ENCODE results near the gene AGBL4.

The AGBL4 gene

DNA sequence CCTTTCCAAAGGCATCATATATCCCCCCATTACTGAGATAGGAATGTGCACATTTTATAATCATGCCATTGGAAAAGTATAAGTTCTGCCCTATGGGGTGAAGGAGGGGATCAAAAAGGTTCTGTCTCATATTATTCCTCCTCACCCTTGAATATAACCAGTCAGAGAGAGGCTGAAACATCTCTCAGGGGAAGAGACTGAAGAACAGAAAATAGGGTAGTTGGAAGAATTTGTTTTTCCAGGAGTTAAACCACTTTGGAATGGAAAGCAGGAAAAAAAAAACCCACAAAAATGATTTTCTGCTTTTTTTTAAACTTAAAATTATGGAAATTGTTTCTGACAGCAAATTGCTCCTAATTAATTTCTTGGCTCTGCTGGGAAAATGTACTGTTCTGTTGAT, 1194.3 kb downstream of the AGBL4 start:
- no peaks in the 10 kb centered on the region for H3K9me3 ChIP-seq (ENCODE audit: control insufficient read depth, insufficient read depth, low read depth, low read length)
- H3K4me1 ChIP-seq (ENCODE audit: control insufficient read depth, insufficient read depth, low read length): peaks cover 4% of the 10 kb centered on the region; the same call in 1 of the 2 replicates
- H3K4me3 ChIP-seq (ENCODE audit: low read depth, low read length): no peak overlapping the region
- no peaks in the 10 kb centered on the region for H3K36me3 ChIP-seq (ENCODE audit: control insufficient read depth in 2 of 2, insufficient read depth in 1 of 2, low read length in 2 of 2)
- ChIA-PET POLR2A (no interaction called here), CTCF (no interaction called here)
- no peak overlapping the region for H3K27ac ChIP-seq (ENCODE audit: extremely low read depth, low read depth, low read length)
- TF ChIP-seq ZNF184 (tag by site-specific recombination; IDR thresholded peaks at IDR 0.05) (no peak), ZNF140 (tag by site-specific recombination; IDR thresholded peaks at IDR 0.05) (no peak), MEIS1 (CRISPR knock-in tag; IDR thresholded peaks at IDR 0.05; ENCODE audit: borderline replicate concordance) (no peak), ZNF138 (tag by site-specific recombination; IDR thresholded peaks at IDR 0.05; ENCODE audit: borderline replicate concordance) (no peak)
- TF ChIP-seq, protein P1, sequence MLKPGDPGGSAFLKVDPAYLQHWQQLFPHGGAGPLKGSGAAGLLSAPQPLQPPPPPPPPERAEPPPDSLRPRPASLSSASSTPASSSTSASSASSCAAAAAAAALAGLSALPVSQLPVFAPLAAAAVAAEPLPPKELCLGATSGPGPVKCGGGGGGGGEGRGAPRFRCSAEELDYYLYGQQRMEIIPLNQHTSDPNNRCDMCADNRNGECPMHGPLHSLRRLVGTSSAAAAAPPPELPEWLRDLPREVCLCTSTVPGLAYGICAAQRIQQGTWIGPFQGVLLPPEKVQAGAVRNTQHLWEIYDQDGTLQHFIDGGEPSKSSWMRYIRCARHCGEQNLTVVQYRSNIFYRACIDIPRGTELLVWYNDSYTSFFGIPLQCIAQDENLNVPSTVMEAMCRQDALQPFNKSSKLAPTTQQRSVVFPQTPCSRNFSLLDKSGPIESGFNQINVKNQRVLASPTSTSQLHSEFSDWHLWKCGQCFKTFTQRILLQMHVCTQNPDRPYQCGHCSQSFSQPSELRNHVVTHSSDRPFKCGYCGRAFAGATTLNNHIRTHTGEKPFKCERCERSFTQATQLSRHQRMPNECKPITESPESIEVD (tag by site-specific recombination; IDR thresholded peaks at IDR 0.05): no peak
- TF ChIP-seq, protein P2, sequence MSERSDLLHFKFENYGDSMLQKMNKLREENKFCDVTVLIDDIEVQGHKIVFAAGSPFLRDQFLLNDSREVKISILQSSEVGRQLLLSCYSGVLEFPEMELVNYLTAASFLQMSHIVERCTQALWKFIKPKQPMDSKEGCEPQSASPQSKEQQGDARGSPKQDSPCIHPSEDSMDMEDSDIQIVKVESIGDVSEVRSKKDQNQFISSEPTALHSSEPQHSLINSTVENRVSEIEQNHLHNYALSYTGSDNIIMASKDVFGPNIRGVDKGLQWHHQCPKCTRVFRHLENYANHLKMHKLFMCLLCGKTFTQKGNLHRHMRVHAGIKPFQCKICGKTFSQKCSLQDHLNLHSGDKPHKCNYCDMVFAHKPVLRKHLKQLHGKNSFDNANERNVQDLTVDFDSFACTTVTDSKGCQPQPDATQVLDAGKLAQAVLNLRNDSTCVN (tag by site-specific recombination; optimal IDR thresholded peaks at IDR 0.05): no peak

DNA sequence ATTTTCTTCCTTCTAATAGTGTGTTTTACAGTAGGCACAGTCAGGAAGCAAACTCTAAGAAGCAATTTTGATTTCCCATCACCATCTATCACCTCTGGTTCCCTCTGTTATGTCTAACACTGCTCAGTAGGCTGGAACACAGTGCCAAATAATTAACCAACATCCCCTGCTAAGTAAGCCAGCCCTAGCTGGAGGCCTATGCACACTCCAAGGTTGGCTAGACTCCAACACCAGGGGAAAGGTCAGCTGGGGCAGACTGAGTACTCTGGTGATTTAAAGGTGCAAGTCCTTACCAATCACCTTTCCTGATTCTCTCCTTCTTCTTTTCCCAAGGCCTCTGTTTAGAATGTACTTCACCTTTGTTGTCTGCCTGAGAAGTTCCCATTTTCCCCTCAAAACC, 1200.6 kb downstream of the AGBL4 start:
- Histone ChIP-seq H3K9me3 (ENCODE audit: control insufficient read depth, insufficient read depth, low read depth, low read length) (no peaks in the 10 kb centered on the region), H3K4me3 (ENCODE audit: low read depth, low read length) (no peak overlapping the region), H3K27ac (ENCODE audit: extremely low read depth, low read depth, low read length) (no peak overlapping the region), H3K4me1 (ENCODE audit: control insufficient read depth, insufficient read depth, low read length) (no peaks in the 10 kb centered on the region), H3K36me3 (ENCODE audit: control insufficient read depth in 2 of 2, insufficient read depth in 1 of 2, low read length in 2 of 2) (no peaks in the 10 kb centered on the region)
- TF ChIP-seq GLIS1 (tag by site-specific recombination; IDR thresholded peaks at IDR 0.05): peak; percentile 81
- no peak for TF ChIP-seq ZNF335 (tag by site-specific recombination; conservative IDR thresholded peaks at IDR 0.05)
- POLR2A ChIA-PET: no interaction called here
- CTCF ChIA-PET: interaction anchor here (0.9 to 1.6 kb wide), 3 partner anchors 47 to 250 kb away, joined by 3 to 4 read pairs (median 3); no protein-coding TSS in a partner anchor

- POLR2A ChIA-PET: no interaction called here
- no peaks in the 10 kb centered on the region for H3K36me3 ChIP-seq (ENCODE audit: control insufficient read depth in 2 of 2, insufficient read depth in 1 of 2, low read length in 2 of 2)
- H3K9me3 ChIP-seq (ENCODE audit: control insufficient read depth, insufficient read depth, low read depth, low read length): no peaks in the 10 kb centered on the region
- TF ChIP-seq, protein P3, sequence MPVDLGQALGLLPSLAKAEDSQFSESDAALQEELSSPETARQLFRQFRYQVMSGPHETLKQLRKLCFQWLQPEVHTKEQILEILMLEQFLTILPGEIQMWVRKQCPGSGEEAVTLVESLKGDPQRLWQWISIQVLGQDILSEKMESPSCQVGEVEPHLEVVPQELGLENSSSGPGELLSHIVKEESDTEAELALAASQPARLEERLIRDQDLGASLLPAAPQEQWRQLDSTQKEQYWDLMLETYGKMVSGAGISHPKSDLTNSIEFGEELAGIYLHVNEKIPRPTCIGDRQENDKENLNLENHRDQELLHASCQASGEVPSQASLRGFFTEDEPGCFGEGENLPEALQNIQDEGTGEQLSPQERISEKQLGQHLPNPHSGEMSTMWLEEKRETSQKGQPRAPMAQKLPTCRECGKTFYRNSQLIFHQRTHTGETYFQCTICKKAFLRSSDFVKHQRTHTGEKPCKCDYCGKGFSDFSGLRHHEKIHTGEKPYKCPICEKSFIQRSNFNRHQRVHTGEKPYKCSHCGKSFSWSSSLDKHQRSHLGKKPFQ (tag by site-specific recombination; IDR thresholded peaks at IDR 0.05): no peak
- TF ChIP-seq, protein P4, sequence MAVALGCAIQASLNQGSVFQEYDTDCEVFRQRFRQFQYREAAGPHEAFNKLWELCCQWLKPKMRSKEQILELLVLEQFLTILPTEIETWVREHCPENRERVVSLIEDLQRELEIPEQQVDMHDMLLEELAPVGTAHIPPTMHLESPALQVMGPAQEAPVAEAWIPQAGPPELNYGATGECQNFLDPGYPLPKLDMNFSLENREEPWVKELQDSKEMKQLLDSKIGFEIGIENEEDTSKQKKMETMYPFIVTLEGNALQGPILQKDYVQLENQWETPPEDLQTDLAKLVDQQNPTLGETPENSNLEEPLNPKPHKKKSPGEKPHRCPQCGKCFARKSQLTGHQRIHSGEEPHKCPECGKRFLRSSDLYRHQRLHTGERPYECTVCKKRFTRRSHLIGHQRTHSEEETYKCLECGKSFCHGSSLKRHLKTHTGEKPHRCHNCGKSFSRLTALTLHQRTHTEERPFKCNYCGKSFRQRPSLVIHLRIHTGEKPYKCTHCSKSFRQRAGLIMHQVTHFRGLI (tag by site-specific recombination; IDR thresholded peaks at IDR 0.05): no peak
- TF ChIP-seq SETDB1 (IDR thresholded peaks at IDR 0.05; ENCODE audit: insufficient read length, low read length): no peak
- no peak for TF ChIP-seq ZNF37A (tag by site-specific recombination; IDR thresholded peaks at IDR 0.05)
- TF ChIP-seq SP3 (tag by site-specific recombination; IDR thresholded peaks at IDR 0.05): no peak
- TF ChIP-seq ZNF157 (tag by site-specific recombination; IDR thresholded peaks at IDR 0.05): no peak
- no peak for TF ChIP-seq ZNF677 (tag by site-specific recombination; IDR thresholded peaks at IDR 0.05)
- TF ChIP-seq ZNF488 (tag by site-specific recombination; IDR thresholded peaks at IDR 0.05): no peak
- TF ChIP-seq ZNF560 (tag by site-specific recombination; IDR thresholded peaks at IDR 0.05; ENCODE audit: borderline replicate concordance): no peak
- no peak for TF ChIP-seq GLI2 (tag by site-specific recombination; IDR thresholded peaks at IDR 0.05; ENCODE audit: borderline replicate concordance, low read depth)
- TF ChIP-seq ZNF76 (tag by site-specific recombination; IDR thresholded peaks at IDR 0.05; ENCODE audit: borderline replicate concordance, low read depth): no peak
- CTCF ChIA-PET: no interaction called here
- no peak overlapping the region for H3K4me3 ChIP-seq (ENCODE audit: low read depth, low read length)
- no peak overlapping the region for H3K27ac ChIP-seq (ENCODE audit: extremely low read depth, low read depth, low read length)
- no peaks in the 10 kb centered on the region for H3K4me1 ChIP-seq (ENCODE audit: control insufficient read depth, insufficient read depth, low read length)
Measured at GRCh38 chr1:48820491-48820890, 1203.3 kb downstream of the AGBL4 start.

Measured in HEK293 (cell line).